Measurements from ENCODE around the gene PRSS22.

DNA sequence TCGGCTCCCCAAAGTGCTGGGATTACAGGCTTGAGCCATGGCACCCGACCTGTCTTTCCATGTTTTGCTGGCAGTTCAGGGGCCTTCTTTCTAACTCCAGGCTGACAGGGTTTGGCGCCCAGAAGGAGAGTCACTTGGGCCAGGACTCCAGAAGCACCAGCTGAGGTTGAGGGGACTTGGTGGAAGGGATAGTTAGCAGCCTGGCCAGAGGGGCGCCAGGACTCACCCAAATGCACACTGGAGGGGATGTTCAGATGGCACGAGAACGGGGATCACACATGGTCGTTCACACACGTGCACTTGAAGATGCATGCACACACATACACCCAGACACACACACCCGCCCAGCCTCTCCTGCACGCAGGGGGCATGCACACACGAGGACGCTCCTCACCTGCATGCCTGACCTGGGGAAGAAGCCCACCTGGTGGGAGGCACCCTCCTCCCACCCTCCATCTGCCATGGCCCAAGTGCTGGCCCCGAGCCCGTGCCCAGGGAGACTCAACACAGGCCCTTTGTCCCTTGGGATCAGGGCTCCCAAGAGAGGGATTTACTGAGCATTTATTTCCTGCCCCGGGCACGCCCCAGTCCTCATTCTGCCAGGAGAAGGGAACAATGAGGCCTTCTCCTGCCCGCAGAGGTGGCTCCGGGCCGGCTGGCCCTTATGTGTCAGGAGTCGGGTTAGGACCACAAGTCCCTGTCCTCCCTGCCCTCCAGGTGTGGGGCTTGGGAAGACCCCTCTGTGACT, 43.2 kb downstream of the PRSS22 start:
- TF ChIP-seq CTCF (IDR thresholded peaks at IDR 0.05) (no peak), POLR2A (IDR thresholded peaks at IDR 0.05) (no peak)
